ENCODE data around the gene NGFR.

NGFR gene

DNA sequence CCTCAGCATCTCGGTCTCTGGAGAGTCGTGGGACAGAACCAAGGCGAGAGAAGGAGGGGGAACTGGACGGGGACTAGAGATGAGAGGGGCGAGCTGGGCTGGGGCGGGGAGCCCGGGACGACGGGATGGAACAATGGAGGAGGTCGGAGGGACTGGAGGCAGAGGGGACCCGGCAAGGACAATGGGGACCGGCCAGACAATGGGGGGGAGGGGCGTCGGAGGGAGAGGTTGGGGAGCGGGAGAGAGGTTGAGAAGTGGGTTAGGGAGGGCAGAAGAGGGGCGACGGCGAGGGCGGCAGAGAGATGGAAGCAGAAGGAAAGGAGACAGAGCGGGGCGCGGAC is 719 bp downstream of the NGFR start:
- in situ Hi-C loops (cut with HindIII; ENCODE audit: low sequenced_read_pairs): no loop called here

DNA sequence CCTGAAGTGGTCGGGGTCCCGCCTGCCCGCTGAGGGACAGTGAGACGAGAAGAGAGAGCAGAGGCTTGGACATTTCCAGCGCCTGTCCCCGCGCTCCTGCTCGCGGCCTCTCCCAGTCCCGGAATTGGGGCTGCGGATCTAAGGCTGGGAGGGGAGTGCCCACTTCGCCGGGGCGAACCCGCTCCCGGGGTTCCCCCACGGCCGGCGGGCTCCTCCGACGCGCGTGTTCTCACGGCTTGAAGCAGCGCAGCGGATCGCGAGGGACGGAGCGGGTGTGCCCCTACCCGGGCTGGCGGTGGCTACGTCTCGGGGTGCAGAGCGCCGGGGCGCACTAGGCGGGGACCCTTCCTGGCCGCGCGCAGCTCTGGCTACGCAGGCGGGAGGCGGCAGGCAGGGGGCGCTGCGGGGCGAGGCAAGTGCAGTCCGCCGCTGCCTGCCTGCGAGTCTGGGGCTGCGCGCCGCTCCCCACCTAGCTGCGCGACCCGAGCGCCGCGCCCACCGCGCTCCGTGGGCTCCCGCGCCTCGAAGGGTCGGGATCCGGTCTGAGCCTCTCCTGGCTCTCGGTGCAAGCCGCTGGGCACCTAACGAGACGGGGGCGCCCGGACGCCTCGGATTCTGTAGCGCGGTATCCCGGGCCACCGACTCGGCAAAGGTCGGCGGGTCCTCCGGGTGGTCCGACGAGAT is 1.2 kb downstream of the NGFR start:
- in situ Hi-C loops (cut with HindIII; ENCODE audit: low sequenced_read_pairs): no loop called here

DNA sequence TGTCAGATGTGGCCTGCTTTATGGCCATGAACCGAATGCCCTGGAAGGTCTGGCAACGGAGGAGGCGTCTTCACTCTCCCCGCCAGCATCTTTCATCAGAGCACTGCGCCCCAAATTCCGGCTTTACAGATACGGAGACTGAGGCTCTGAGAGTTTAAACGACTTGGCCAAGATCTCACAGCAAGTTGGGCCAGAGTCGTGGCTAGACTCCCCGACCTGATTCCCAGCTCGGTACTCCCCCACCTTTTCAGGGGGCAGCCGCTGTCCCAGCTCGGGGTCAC is 1.7 kb downstream of the NGFR start:
- in situ Hi-C loops (cut with HindIII; ENCODE audit: low sequenced_read_pairs): no loop called here

DNA sequence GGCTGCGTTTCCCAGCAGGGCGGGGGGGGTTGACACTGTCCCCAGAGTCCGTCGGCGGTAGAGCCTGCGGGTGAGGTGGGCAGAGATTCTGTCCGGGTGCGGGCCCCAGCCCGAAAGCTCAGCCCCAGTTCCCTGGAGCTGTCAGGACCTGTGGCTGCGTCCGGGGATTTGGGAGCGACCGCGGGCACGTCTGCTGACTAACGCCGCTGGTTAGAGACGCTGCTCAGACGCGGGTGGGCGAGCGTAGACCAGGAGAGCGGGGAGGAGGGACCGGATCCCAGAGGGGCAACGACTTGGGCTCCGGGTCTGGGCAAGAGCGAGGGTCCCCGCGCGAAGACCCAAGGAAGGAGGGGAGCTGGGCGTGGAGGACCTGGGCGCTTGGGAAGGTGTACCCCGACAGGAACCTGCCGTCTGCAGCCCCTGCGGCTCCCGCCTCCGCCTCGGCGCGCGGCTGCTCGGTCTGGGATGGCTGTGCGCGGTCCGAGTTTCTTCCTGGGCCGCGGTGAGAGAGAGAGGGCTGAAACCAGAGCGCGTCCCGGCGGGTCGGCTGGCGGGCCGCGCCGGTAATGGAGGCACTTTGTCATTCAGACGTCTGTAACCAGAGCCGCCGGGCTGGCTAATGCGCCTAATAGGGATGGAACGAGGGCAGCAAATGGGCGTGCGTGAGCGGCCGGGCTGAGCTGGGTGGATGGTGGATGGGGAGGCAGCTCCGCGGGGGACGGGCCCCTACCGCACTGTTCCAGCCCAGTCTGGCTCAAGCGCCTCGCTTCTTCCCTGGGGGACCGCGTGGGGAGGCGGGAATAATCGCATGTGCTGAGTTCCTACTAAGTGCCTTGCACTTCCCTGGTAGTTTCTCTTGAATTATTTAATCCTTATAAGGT is 2.3 kb downstream of the NGFR start:
- in situ Hi-C loops (cut with HindIII; ENCODE audit: low sequenced_read_pairs): no loop called here

DNA sequence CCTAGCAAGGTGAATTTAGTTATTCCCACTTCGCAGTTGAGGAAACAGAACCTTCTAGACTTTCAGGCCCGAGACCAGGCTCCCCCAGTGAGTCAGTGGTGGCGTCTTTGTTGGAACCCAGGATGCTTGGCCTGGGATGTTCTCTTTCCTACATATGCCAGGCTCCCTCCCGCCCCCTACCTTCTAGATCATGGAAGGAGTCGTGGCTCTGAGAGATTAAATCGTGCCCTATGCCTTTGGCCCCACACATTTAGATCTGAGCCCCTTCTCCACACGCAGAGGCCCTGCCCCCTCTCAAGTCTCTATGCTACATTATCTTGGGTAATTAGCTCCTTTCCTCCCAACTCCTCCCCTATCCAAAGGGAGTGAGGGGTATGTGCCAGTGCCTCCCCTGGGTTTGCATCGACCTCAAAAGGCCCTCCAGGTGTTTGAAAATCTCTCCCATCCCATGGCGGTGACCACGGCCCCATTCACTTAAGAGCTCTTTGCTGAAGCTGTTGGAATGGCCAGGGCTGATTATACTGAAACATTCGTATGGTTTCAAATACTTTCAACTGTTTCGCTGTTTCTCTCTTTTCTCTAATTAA is 3.0 kb downstream of the NGFR start:
- in situ Hi-C loops (cut with HindIII; ENCODE audit: low sequenced_read_pairs): no loop called here

DNA sequence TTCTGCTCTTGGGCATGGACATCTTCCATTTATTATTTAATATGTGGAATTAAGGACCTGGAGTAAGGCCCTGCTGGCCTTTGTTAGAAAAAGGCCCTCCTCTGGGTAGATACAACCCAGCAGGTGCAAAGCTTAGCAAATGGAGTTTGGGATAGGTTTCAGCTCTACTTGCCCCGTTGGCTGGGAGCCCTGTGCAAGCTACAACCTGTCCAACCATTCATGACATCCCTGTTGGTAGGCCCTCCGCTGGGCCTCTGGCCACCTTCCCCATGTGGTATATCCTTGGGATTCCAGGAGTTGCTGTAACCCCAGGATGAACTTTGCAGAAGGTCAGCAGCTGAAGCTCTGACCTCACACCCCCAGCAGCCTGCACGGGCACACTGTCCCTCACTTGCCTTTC is 6.4 kb downstream of the NGFR start:
- in situ Hi-C loops (cut with HindIII; ENCODE audit: low sequenced_read_pairs): loop anchor here (5.0 to 10.0 kb wide), 2 partner anchors 64 to 207 kb away; no protein-coding TSS in a partner anchor

DNA sequence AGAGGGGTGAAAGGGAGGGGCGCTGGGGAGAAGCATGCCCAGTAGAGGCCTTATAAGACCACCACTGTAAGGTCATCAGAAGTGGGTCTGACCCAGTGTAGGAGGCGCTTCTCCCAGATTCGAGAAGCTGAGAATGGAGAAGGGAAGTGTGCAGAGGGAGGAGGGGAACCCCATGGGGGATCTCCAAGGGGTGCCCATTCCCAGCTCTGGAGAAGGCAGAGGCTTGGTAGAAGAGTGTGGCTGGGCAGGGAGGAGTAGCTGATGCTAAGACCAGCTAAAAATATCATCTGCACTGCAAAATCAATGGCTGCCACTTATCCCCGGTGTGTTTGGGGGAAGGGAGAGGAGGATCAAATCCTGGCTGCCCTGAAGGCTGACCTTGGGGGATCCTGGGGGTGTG is 7.2 kb downstream of the NGFR start:
- in situ Hi-C loops (cut with HindIII; ENCODE audit: low sequenced_read_pairs): loop anchor here (5.0 to 10.0 kb wide), 2 partner anchors 65 to 207 kb away; no protein-coding TSS in a partner anchor

DNA sequence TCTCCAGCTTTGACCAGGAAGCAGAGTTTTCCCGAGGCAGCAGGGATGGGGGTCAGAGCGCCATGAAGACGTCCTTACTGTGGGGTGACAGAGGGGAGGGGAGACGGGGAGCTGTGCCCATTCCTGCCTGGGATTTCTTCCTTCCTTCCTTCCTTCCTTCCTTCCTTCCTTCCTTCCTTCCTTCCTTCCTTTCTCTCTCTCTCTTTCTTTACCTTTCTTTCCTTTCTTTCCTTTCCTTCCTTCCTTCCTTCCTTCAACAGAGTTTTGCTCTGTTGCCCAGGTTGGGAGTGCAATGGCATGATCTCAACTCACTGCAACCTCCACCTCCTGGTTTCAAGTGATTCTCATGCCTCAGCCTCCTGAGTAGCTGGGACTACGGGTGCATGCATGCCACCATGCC is 7.6 kb downstream of the NGFR start:
- in situ Hi-C loops (cut with HindIII; ENCODE audit: low sequenced_read_pairs): loop anchor here (5.0 to 10.0 kb wide), 2 partner anchors 65 to 208 kb away; no protein-coding TSS in a partner anchor

DNA sequence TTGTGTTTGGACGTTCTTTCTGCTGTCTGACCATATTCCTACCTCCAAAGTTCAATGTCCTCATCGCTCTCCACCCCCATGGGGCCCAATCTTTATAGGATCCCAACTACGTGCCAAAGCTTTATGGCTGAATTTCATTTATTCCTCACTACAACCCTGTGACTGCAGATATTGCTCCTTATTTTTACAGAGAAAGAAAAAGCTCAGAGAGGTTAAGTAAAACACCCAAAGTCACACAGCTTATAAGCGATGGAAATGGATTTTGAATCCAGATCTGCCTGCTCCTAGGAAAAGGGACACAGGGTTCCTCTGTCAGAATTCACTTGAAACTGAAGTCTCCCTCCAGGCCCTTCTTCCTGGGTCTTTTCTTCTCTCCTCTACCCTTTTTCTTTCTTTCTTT is 9.3 kb downstream of the NGFR start:
- in situ Hi-C loops (cut with HindIII; ENCODE audit: low sequenced_read_pairs): loop anchor here (5.0 to 10.0 kb wide), 2 partner anchors 67 to 210 kb away; no protein-coding TSS in a partner anchor

DNA sequence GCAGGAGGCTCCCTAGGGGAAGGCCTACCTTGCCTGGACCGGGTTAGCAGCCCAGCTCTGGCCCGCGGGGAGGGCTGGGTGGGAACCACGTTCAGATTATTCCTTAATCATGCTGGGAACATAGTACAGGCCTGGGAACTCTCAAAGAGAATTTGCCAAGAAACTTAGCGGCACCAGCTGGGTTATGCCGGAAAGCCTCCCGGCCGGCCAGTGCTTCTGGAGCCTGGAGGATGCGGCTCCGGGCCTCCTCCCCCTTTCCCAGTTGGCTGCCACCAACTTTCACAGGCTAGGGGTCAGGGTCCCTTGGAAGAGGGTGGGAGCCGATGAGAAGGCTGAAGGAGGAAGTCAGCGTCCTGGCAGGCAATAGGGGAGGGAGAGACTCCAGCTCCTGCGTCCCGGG is 10.8 kb downstream of the NGFR start:
- in situ Hi-C loops (cut with HindIII; ENCODE audit: low sequenced_read_pairs): loop anchor here (10.0 kb wide), 1 partner anchor 211 kb away; no protein-coding TSS in a partner anchor

DNA sequence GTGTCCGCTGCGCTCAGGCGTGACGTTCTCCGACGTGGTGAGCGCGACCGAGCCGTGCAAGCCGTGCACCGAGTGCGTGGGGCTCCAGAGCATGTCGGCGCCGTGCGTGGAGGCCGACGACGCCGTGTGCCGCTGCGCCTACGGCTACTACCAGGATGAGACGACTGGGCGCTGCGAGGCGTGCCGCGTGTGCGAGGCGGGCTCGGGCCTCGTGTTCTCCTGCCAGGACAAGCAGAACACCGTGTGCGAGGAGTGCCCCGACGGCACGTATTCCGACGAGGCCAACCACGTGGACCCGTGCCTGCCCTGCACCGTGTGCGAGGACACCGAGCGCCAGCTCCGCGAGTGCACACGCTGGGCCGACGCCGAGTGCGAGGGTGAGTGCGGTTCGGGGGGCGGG is 11.2 kb downstream of the NGFR start:
- in situ Hi-C loops (cut with HindIII; ENCODE audit: low sequenced_read_pairs): loop anchor here (10.0 kb wide), 1 partner anchor 211 kb away; no protein-coding TSS in a partner anchor

DNA sequence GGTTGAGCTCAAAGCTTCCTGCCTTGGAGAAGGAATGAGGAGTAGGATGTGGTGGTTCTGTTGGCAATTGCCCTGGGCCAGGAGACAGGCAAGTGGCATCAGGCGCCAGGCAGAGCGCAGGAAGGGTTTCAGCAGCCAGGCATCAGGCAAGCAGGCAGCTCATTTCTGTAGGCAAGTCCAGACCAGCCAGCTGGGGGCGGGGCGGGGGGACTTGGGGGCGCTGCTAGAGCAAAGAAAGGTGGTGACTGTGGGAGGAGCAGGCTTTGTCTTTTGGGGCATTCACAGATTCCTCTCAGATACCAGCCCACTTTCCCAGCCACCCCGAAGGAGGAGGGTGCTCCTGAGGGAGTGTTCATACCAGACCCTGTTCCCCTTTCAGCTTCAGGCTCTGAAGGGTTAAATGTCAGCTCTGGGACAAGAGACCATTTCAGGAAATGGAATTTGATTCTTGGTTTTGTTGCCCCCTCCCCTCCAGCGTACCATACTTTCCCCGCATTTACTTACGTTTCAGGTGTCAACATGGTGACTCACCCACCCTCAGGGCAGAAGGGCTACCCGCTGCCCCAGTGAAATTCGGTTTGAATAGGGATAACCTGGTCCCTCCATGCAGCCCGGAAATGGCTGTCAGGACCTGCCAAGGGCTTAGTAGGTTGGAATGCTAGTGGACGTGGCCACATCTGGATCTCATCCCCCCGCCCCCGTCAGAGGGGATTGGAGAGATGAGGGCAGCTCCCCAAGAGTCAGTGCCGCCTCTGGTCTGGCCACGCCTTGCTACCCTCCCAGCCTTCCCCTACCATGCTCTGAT is 13.2 kb downstream of the NGFR start:
- in situ Hi-C loops (cut with HindIII; ENCODE audit: low sequenced_read_pairs): loop anchor here (10.0 kb wide), 1 partner anchor 213 kb away; no protein-coding TSS in a partner anchor

DNA sequence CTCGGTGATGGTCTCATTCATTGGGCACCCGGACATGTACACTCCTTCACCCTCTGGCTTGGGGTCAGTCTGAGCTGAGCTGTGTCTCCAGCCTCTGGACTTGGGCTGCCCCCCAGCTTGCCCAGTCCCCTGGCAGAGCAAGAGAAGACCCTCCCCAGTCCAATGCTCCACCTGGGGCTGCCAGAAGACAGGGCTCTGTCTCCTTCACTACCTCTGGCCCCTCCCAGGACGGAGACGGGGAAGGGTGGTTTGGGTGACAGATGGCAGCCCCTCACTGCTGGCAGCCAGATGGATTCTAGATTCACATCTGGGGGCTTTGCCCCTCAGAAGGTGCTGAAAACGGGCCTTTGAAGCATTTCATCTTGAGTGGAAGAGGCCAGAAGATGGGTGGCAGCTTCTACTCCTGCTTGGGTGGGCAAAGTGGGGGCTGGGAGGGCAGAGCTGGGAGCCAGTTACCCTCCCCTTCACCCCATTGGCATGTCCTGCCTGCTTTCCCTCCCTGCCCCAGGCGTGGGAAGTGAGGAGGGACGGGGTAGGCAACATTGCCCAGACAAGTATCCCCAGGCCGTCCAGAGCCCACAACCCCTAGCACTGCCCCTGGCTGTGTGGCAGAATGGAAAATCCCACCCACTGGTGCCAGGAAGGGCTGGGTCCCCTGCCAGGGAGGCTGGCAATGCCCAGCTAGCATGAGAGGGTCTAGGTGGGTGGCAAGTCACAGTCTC is 13.9 kb downstream of the NGFR start:
- in situ Hi-C loops (cut with HindIII; ENCODE audit: low sequenced_read_pairs): loop anchor here (10.0 kb wide), 1 partner anchor 214 kb away; no protein-coding TSS in a partner anchor

DNA sequence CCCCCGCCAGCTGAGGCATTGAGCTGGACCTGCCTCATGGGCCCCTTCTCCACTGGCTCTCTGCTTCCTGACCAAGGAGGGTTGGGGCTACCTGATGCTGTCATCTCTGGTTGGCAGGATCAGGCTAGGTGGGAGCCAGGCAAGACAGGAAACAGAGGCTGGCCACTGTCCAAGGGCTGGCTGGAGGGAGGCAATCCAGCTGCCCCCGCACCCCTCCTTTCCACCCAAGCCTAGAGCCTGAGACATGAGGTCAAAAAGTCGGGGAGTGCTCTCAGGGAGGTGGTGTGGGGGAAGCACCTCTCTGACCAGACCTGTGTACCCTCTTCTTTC is 14.5 kb downstream of the NGFR start:
- in situ Hi-C loops (cut with HindIII; ENCODE audit: low sequenced_read_pairs): loop anchor here (10.0 kb wide), 1 partner anchor 215 kb away; no protein-coding TSS in a partner anchor

DNA sequence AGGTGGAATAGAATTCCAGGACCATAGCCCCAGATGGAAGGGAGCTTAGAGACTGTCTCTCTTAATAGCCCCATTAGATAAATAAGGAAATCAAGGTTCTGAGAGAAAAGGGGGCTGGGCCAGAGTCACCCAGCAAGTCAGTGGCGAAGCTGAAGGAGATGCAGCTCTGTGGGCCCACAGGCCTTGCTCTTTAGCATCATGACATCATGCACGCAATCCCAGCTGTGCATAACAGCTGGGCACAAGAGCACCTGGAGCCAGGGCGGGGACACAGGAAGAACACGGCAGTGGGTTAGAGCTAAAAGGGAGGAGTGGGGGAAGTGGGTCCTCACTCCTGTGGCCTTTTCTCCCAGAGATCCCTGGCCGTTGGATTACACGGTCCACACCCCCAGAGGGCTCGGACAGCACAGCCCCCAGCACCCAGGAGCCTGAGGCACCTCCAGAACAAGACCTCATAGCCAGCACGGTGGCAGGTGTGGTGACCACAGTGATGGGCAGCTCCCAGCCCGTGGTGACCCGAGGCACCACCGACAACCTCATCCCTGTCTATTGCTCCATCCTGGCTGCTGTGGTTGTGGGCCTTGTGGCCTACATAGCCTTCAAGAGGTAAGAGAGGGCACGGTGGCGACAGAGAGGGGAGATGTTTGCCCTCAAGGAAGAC is 15.1 kb downstream of the NGFR start:
- in situ Hi-C loops (cut with HindIII; ENCODE audit: low sequenced_read_pairs): no loop called here

DNA sequence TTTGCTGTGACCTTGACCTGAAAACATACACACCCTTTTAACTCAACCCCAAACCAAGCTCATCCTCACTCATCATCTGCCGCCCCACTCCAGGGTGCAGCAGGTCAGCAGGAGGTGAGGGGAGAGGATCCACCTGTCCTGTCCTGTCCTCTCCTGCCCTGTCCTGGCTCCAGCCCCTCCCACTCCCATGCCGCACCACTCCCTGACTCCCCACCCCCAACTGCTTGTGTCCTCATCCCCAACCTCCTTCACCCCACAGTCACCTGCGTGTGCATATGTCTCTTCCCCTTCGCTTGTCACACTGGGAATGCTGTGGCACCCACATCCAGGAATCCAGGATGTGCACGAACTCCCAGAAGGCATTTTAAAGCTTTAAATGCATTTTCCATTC is 15.6 kb downstream of the NGFR start:
- in situ Hi-C loops (cut with HindIII; ENCODE audit: low sequenced_read_pairs): no loop called here

DNA sequence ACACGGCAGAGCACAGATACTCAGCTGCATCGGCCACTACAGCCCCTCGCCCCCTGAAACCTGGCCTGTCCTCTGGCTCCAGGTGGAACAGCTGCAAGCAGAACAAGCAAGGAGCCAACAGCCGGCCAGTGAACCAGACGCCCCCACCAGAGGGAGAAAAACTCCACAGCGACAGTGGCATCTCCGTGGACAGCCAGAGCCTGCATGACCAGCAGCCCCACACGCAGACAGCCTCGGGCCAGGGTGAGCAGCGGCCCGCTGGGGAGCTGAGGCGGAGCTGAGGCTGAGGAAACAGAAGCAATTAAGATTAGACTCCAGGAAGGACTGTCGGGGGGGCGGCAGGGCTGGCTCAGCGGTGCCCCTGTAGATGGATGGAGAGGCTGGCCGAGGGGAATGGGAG is 16.7 kb downstream of the NGFR start:
- in situ Hi-C loops (cut with HindIII; ENCODE audit: low sequenced_read_pairs): no loop called here

DNA sequence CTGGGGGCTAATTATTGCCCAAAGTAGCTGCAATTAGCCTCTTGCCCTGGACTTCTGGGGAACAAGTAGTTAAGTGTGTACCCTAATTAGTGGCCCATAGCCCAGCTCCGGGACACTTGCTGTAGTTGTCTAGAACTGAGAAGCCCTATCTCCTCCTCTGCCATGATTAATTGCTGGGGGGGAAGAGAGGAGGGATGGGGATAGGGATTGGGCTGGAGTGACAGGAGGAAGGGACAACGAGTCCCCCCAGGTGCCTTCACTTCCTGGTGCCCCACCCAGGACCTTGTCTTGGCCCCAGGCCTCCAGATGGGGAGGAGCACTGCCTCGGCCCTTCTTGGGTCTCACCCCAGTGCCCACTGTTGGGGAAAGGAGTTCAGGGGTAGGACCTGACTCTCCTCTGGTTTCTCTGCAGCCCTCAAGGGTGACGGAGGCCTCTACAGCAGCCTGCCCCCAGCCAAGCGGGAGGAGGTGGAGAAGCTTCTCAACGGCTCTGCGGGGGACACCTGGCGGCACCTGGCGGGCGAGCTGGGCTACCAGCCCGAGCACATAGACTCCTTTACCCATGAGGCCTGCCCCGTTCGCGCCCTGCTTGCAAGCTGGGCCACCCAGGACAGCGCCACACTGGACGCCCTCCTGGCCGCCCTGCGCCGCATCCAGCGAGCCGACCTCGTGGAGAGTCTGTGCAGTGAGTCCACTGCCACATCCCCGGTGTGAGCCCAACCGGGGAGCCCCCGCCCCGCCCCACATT is 17.4 kb downstream of the NGFR start:
- in situ Hi-C loops (cut with HindIII; ENCODE audit: low sequenced_read_pairs): no loop called here

DNA sequence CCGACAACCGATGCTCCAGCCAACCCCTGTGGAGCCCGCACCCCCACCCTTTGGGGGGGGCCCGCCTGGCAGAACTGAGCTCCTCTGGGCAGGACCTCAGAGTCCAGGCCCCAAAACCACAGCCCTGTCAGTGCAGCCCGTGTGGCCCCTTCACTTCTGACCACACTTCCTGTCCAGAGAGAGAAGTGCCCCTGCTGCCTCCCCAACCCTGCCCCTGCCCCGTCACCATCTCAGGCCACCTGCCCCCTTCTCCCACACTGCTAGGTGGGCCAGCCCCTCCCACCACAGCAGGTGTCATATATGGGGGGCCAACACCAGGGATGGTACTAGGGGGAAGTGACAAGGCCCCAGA is 17.9 kb downstream of the NGFR start:
- in situ Hi-C loops (cut with HindIII; ENCODE audit: low sequenced_read_pairs): no loop called here
